Mucosa of descending colon (tissue), 3 donors: ENCODE measurements around the gene MAL. TPM values are rescaled to one million over a fixed set of nuclear protein-coding genes. Genes with fewer than 3 reads are reported as not detected.

Source experiments
- ATAC-seq: fragments of 200-7000 bp; cut with Tn5 transposase; one replicate; pipeline ENCODE4 v1.9.1; 2020; ENCODE audit warnings: mild to moderate bottlenecking, moderate library complexity
- DNase-seq, 3 donors: peaks; one replicate each; pipeline ENCODE4 v3.0.0-alpha.2; 2020
- H3K36me3 ChIP-seq: fragments of 200-600 bp; one replicate; pipeline ENCODE4 v1.8.0; 2021; ENCODE audit warnings: low read depth, mild to moderate bottlenecking
- H3K4me1 ChIP-seq: fragments of 200-600 bp; one replicate; pipeline ENCODE4 v1.8.0; 2021; ENCODE audit warnings: low read depth, mild to moderate bottlenecking
- H3K4me3 ChIP-seq: fragments of 200-600 bp; one replicate; pipeline ENCODE4 v1.8.0; 2021; ENCODE audit warnings: mild to moderate bottlenecking
- H3K9me3 ChIP-seq: fragments of 200-600 bp; one replicate; pipeline ENCODE4 v1.8.0; 2021; ENCODE audit warnings: mild to moderate bottlenecking
- intact Hi-C, 2 donors: fragments of 100-400 bp; cut with DNase I in 1 of 2; cut with micrococcal nuclease in 1 of 2; formaldehyde crosslinking; loops; one replicate each; pipeline versions ENCODE4 v1.11.0 to v1.11.1; 2022; cut with DNase I, micrococcal nuclease
- total RNA-seq, 3 donors: library from RNA; stranded (reverse); fragmentation: NEBNext Ultra II Directional in 2 of 3; extraction: Animal tissue kit (Norgen Biotek cat#: 25700) in 2 of 3; gene quantifications; one replicate each; pipeline versions ENCODE4 v1.2.1 to v1.2.4, GENCODE V29; 2021 to 2023
- TF ChIP-seq, protein P1 (sequence below): fragments of 200-600 bp; IDR thresholded peaks from one replicate; pipeline ENCODE4 v1.8.0; 2022; ENCODE audit warnings: antibody characterized with exemption, mild to moderate bottlenecking
- donor health status: DM: no; HTN: no; CAD: no; lungs with moderate emphysema.
- donor health status: DM: no; HTN: no; CAD: no.
- donor health status: DM: no; HTN: yes; CAD: no.

Gene MAL
- total RNA-seq, 3 donors from 2014 or later: 1.4 to 28.8 (median 2.8) TPM

DNA sequence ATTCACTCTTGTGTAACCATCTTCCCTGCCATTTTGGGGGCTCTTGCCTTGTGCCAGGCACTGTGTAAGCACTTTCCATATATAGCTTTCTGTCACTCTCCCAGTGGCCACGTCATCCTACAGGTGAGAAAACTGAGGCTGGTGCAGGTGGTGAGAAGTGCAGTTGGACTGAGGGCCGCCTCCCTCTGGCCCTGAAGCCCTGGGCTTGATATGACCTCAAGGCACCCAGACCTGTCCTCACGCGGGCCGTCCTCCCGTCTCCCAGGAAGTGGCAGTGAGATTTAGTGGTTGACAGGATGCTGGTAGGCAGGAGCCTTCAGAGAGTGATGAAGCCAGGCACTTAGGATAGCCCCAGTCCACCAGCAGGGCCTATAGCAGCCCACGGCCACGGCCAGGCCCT, 30.5 kb downstream of the MAL start:
- TF ChIP-seq, protein P1, sequence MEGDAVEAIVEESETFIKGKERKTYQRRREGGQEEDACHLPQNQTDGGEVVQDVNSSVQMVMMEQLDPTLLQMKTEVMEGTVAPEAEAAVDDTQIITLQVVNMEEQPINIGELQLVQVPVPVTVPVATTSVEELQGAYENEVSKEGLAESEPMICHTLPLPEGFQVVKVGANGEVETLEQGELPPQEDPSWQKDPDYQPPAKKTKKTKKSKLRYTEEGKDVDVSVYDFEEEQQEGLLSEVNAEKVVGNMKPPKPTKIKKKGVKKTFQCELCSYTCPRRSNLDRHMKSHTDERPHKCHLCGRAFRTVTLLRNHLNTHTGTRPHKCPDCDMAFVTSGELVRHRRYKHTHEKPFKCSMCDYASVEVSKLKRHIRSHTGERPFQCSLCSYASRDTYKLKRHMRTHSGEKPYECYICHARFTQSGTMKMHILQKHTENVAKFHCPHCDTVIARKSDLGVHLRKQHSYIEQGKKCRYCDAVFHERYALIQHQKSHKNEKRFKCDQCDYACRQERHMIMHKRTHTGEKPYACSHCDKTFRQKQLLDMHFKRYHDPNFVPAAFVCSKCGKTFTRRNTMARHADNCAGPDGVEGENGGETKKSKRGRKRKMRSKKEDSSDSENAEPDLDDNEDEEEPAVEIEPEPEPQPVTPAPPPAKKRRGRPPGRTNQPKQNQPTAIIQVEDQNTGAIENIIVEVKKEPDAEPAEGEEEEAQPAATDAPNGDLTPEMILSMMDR: no peak
- H3K4me1 ChIP-seq: no peaks in the 10 kb centered on the region
- intact Hi-C loops: no loop called here
- no peaks in the 10 kb centered on the region for H3K9me3 ChIP-seq
- H3K4me3 ChIP-seq: no peak overlapping the region
- H3K36me3 ChIP-seq: no peaks in the 10 kb centered on the region
- ATAC-seq: no peak
- DNase-seq: no peak

DNA sequence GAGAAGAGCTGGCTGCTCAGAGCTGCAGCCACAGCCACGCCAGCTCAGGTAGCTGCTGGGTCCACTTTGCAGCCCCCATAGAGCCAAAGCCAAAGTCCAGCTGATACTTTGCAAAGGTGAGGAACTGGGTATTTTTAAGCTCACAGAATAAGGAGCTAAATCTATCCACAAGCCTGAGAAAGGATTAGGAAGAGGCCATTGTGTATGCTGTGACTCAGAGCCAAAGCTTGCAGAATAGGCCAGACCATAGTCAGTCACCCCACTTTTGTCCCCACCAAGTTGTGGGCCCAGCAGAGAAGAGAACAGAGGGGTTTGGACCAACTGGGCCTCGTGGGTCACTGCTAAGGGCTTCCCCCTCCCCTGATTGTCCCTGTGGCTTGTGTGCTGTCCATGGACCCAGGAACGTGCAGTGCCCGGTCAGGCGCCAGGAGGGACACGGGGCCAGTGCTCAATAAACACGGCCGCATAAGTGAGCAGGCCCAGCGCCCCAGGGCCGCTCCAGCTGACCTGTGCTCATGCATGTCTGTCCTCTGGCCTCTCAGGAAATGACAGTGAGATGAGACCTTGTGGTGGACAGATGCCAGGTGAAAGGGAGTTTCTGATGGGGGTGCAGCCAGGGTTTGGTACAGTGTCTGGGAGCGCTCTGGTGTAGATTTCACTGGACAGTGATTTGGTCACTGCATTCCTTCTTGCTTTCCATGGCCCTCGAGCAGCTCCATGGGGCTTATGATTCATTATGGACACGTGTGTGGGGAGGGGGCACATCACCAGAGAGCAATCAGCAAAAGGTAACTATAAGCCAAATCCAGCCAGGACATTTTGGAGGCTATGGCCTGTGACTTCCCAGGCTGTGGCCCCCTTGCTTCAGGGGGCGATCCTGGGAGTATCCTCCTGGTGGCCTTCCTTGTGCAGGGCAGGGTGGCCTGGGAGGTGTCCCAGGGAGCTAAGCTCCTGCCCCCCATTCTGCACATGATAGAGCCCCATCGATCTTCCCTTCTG, 31.3 kb downstream of the MAL start:
- TF ChIP-seq, protein P1: no peak
- Histone ChIP-seq H3K4me3 (no peak overlapping the region), H3K4me1 (no peaks in the 10 kb centered on the region), H3K9me3 (no peaks in the 10 kb centered on the region), H3K36me3 (no peaks in the 10 kb centered on the region)
- intact Hi-C loops: no loop called here
- DNase-seq (peak in 1 of 3 donors; percentile 41), ATAC-seq (no peak)

DNA sequence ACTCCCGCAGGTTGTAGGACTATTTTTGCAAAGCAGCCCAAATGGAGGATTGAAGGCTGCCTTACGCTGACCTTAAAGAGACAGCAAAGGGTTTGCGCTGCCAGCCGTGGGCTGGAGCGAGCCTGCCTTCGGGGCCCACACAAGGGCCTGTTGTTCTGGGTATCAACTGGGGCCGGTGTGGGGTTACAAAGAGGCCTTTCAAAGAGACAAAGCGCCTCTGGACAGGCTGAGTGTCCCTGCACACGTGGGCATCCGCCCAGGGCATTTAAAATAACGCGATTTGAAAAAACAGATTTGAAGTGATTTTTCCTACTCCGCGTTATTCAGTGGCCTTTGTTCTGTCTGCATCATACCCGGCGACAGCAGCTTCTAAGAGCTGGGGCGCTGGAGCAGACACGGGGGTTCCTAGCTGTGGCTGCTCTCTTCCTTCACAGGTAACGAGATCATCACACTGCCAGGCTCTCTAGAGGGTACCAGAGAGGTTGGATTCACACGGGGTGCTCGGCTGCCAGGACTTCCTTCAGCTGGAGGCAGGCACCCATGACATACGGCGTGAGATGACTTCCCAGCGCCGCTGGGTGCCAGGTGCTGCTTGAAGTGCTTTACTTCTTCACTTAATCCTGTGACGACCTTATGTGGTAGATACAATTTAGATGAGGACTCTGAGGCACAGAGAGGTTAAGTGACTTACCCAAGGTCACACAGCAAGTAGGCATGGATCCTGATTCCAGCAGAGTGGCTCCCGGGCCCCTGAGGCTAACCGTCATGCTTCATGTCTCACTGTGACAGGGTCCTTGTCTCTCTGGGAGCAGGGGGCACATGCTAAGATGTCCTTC, 32.2 kb downstream of the MAL start:
- no peak for DNase-seq
- no peaks in the 10 kb centered on the region for H3K36me3 ChIP-seq
- TF ChIP-seq, protein P1: no peak
- H3K4me1 ChIP-seq: no peaks in the 10 kb centered on the region
- H3K4me3 ChIP-seq: no peak overlapping the region
- H3K9me3 ChIP-seq: no peaks in the 10 kb centered on the region
- intact Hi-C loops: no loop called here
- no peak for ATAC-seq

DNA sequence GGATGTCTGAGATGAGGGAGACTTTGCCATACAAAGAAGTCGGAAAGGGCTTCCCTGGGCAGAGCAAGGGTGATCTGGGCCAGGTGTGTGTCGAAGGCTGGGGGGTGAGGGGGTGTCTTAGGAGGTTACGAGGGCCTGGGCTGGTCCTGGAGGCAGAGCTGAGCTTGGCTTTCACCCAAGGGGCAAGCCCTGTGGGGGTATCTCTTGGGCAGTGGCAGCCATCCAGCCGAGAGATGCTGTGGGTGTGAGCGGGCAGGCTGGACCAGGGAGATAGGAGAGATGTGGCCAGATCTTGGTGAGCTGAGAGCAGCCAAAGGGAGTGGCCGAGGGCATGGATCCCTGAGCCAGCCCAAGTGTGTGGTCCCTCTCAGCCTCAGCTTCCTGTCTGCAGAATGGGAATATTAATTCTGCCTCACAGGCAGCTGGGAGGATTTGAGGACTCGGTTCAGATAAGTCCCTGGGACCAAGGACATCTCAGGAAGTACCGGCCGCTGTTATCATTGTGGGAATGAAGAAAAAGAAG, 33.0 kb downstream of the MAL start:
- Histone ChIP-seq H3K4me1 (no peaks in the 10 kb centered on the region), H3K4me3 (no peak overlapping the region), H3K9me3 (no peaks in the 10 kb centered on the region), H3K36me3 (no peaks in the 10 kb centered on the region)
- ATAC-seq (no peak), DNase-seq (no peak)
- TF ChIP-seq, protein P1: no peak
- intact Hi-C loops: no loop called here

DNA sequence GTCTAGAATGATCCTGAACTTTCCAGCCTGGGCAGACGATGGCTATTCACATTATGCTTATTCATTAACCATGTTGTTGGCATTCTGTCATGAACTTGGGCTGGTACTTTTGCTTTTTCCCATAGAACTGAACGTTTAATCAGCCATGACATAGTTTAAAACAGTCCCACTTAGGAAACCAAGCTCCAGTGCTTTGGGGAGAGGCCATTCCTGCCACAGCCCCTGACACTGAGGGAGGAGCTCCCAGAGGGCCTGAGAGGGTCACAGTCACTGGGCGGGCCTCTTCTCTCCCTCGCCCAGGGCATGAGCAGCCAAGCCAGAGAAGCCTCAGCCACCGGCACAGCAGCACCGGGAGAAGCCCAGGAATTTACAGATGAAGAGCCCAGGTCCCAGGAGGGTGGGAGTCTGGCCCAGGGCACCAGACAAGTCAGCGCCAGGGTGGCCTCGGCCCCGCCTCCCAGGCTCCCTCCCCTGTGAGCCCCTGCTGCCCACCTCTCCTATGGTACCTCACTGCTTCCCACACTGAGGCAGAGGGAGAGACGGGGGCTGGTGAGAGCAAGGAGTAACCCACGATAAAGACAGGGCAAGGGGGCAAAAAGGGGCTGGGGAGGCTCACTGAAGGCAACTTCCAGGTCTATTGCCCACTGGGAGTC, 33.6 kb downstream of the MAL start:
- ATAC-seq (no peak), DNase-seq (no peak)
- Histone ChIP-seq H3K36me3 (no peaks in the 10 kb centered on the region), H3K4me3 (no peak overlapping the region), H3K9me3 (no peaks in the 10 kb centered on the region), H3K4me1 (no peaks in the 10 kb centered on the region)
- TF ChIP-seq, protein P1: no peak
- intact Hi-C loops: no loop called here
